ENCODE data around the gene ZBTB7A.

Gene ZBTB7A

DNA sequence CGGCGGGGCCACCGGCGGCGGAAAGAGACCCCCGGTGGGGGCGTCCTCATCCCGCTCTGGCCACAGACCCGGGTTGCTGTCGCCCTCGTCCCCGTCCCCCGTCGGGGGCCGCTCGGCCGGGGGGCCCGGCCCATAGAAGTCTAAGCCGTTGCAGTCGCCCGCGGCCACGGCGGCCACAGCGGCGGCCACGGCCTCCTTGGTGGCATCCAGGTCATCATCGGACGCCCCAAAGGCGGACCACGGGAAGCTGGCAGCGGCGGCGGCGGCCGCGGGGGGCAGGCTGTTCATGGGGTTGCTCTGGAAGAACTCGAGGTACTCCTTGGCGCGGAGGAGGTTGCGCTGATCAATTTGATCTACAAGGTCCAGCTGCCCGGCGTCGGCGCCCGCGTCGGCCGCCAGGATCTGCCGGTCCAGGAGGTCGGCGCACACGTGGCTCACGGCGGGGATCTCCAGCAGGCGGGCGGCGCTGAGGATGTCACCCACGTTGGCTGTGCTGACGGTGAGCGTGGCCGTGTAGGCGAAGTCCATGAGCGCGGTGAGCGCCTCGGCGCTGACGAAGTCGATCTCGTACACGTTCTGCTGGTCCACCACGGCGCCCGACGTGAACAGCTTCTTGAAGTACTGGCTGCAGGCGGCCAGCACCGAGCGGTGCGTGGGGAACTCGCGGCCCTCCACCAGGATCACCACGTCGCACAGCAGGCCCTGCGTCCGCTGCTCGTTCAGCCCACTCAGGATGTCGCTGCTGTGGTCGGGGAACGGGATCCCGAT, 12.1 kb downstream of the ZBTB7A start:
- DNase-seq (ENCODE audit: low spot score) = no peak

DNA sequence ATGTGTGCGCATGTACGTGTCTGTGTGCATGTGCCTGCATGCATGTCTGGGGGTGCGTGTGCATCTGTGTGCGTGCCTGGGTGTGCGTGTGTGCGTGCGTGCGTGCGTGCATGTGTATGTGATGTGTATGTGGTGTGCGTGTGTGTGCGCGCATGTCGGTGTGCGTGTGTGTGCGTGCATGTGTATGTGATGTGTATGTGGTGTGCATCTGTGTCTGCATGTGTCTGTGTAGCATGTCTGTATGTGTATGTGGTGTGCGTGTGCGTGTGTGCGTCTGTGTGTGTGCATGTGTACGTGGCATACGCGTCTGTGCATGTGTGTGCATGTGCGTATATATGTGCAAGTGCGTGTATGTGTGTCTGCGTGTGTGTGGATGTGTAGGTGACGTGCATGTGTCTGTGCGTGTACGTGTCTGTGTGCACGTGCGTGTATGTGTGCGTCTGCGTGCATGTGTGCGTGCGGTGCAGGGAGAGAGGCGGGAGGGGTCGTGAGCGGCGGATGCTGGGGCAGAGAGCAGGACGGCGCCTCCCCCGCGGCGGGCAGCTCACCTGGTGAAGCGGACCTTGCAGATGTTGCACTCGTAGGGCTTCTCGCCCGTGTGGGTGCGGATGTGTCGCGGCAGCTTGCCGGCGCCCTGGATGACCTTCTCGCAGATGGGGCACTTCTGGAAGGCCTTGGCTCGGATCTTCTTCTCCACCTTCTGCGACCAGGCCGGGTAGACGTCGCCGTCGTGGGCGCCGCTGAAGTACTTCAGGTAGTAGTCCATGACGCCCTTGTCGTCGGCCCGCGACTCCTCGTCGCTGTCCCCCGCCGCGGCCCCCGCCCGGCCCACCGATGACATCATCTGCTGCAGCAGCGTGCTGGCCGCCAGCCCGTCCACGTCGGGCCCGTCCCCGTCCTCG, 13.0 kb downstream of the ZBTB7A start:
- DNase-seq (ENCODE audit: low spot score) = no peak

DNA sequence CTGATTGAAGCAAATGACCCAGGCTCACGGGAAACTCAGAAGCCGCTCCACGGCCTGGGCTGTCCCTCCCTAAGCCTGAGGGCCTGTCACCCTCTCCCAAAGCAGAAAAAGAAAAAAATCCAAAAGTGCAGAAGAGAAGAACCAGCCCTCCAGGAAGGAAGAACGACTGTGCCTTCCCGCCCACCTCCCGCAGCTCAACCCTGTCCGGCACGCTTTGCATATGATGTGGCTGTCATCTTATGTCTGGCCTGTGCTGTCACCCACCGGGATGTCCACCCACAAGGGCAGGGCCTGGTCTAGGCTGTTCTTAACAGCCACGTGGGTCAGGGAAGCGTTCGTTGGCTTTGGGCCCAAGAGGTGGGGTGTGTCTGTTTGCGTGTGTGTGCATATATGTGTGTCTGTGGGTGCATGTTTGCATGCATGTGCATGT, 13.7 kb downstream of the ZBTB7A start:
- DNase-seq (ENCODE audit: low spot score) = no peak

DNA sequence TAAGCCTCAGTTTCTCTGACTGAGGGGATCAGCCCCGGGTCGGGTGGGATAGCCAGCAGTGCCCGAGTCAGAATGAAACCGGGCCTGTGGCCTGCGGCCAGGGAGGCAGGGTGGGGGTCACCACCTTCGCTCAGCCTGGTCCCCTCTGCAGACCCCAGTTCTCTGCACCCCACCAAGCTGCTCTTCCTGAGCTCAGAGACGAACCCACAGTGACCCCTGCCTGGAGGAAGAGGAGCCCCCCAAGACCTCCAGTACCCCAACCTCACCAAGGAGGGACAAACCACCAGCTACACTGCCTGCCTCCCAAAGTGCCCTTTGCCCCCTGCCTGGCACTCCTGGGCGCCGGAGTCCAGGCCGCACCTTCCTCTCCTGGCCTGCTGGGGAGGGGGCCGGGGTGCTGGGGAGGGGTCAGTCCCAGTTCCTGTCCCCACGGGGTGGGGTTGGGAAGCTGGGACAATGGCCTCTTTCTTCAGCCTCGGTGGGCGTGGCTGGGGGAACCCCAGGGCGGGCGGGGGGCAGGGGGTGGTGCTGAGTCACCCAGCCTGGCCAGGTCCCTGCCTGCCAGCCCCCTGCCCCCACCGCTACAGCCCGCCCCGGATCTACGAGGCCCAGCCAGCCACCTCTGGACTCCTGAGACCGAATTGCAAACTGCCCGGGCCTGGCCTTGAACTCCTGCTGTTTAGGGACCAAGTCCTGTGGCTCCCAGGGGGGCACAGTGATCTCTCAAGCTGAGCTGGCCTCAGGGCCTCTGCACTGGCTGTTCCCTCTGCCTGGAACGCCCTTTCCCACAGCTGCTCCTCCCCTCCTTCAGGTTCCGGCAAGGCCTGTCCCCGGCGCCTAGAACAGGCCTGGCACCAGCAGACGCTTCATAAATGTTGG, 14.3 kb downstream of the ZBTB7A start:
- no peak for DNase-seq (ENCODE audit: low spot score)

DNA sequence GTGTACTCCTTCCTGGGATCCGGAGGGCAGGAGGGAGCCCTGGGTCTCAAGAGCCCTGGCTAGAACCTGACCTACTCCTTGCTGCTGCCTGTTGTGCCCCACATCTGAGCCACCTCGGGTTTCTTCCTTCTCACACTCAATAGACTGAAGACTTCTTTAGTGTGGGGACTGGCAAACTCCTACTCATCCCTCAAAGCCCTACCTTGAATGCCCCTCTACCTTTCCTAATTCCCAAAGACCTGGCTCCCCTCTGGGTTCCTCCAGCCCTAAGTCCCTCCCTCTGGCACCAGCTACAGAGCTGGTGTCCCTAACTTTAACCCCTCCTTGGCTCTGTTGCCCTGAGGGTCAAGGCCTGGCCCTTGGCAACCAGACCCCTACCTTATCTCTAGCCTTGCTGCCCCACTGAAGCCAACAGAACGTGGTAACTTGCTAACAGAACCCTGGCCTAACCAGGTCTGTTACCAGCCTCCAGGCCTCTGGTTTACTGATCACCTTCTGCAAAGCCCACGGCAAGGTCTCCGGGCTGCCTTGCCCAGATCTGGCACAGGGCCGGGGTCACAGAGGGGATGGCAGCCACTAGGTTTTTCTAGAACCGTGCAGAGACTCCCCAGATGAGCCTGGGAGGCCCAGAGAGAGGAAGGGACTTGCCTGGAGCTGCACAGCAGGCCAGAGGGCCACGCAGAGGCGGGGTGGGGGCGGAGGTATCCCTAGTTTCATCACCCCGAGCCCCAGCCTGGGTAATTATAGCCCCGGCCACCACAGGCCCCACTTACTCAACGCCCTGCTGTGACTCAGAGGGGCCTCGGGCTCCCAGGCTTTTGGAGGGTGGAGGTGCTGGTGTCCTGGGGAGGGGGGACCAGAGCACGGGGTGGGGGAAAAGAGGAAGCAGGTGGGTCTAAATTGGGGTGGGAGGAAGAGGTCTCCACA, 15.3 kb downstream of the ZBTB7A start:
- no peak for DNase-seq (ENCODE audit: low spot score)

DNA sequence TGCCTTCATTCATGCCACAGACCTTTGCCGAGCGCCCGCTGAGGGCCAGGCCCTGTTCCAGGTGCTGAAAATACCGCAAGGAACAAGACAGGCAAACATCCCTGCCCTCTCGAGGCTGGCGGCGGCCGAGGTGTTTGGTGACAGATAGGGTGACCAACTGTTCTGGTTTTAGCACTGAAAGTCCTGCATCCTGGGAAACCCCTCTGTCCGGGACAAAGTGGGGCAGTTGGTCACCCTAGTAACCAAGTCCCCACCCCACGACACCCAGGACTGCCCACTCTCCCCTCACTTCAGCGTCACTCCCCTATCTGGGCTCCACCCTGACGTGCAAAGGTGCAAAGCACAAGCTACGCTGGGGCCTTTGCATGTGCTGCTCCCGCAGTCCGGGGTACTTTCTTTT, 17.3 kb downstream of the ZBTB7A start:
- DNase-seq (ENCODE audit: low spot score) = no peak

DNA sequence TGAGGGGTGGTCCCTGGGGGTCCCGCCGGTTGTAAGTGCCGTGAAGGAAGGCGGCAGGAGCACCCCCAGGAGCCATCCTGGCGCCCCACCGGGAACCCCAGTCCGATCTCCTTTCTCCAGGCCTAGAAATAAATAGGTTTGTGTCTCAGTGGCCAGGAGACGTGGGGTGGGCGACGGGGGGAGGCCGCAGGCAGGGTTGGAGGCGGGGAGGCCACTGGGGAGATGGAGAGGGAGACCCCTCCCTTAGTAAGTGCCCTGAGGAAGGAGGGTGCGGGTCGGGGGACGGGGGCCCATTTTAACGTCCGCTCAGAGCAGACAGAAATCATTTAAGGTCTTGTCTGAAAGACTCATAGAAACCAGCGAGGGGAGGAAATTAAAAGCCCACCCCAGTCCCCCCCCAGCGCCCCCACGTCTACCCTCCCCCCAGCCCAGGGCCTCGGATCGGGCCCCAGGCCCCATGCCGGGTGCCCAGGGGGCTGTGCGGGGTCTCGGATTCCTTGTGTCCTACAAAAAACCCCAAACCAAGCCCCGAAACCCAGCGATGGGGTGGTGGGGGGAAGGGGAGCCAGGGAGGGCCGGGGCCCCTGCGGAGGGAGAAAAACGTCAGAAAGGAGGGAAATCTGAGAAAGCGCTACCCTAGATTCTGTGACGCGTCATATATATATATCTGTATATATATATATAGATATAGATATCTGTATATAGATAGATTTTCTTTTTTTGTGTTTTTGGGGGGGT, 19.6 kb downstream of the ZBTB7A start:
- DNase-seq (ENCODE audit: low spot score) = no peak

DNA sequence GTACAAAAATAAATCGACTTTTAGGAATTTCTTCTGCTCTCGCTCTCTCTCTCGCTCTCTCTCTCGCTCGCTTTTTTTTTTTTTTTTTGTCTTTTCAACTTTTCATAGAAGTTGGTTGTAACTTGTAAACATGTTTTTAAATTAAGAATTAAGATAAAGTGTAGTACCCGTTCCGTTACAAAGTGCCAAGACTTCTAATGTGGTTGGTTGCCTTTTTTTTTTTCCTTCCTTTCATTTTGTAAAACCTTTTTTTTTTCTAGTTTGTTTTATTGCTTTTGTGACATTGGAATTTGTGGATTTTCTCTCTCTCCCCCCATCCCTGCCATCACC, 20.4 kb downstream of the ZBTB7A start:
- no peak for DNase-seq (ENCODE audit: low spot score)

DNA sequence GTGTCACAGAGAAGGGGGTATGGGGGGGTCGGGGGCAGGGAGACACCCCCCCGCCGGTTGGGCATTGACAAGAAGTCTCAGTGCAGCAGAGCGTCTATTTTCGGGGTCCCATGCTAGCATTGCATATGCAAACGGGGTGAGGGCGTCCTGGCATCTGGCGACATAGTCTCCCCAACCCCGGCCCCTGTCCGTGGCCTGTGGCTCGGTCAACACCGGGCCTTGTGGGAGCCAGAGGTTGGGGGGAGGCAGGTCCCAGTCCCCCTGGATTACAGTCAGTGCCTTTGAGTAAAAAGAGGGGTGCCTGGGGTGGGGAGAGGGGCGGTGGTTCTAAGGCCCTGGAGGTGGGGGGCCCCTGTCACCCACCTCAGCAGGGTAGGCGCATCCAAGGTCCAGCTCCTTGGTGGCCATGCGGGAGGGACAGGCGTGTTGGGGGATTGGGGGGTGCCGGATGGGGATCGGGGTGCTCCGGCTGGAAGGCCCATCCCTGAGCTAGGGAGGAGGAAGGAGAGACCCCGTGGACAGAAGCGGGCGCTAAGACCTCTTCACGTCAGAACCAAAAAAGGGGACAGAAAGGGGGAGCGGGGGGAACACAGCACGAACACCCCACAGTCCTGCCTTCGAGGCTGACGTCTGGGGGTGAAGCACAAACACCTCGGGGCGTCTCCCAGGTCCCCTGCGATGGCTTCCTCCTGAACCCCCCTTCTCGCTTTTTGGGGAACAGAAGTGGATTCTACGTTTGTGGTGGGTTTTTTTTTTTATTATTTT, 20.9 kb downstream of the ZBTB7A start:
- no peak for DNase-seq (ENCODE audit: low spot score)

DNA sequence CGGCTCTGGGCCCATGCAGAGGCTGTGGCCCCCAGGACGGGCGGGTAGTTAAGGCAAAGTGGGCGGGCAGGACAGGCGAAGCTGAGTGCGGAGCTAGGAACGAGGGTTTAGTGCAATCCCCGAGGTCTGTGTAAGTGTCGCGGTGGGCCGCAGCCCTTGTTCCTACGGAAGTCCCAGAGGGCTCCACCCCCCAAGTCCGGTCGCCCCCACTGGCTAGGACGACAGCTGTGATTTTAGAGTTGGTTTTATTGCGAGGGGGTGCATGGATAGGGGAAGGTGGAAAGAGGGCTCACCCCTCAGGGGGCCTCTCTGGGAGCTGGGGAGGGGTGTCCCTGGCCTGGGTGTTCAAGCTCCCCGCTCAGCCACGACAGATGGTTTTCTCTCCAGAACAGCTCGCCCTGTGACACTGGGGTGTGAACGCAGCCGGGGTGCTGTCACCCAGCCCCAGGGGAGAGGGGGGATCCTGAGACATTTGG, 21.7 kb downstream of the ZBTB7A start:
- no peak for DNase-seq (ENCODE audit: low spot score)

DNA sequence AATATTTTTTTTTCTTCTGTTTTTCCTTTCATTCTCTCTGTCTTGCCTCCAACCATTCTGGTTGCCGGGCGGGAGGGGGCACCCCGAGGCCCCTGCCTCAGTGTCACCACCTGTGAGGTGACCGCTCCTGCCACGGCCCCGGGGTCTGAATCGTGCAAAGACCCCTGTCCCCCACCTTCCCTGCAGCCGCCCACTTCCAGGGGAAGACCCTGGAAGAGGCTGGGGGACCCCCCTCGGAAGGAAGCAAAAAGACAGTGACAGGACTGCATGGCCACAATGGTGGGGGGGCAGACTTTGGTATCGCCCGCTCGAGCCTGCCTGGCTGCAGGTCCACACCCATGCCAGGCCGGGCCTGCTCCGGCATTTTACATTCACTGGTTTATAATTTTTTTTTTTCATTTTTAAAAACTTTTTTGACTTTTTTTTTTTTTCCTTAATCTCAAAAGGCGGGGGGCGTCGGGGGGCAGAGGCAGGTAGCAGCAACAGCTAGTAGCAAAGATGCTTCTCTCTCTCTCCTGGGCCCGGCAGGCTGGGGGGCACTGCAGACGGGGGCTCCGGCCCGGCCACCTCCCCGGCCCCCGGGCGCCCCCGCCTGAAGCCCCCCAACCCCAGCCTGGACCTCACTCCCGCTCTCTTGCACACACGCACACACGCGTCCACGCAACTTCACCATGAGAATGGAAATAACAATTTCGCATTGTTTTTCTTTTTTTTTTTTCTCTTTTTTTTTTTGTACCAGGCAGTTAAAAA, 22.6 kb downstream of the ZBTB7A start:
- DNase-seq (ENCODE audit: low spot score) = no peak

DNA sequence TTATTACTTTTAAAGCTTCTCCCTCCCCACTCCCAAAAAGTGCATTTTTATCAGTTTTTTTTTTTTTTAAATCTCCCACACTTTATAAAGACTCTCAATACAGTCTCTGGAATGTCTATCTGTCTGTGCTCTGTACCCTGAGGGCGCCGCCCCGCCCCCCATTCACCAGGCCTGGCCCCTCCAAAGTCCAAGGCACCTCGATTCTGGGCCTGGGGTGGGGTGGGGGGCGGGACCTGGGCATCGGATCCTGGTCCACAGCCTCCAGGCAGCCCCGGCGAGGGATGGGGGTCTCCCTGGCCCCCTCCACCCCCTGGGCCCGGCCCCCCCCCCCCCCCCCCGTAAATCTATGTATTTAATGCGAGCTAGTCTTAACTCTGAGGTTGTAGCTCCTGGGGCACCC, 23.3 kb downstream of the ZBTB7A start:
- DNase-seq (ENCODE audit: low spot score) = no peak

DNA sequence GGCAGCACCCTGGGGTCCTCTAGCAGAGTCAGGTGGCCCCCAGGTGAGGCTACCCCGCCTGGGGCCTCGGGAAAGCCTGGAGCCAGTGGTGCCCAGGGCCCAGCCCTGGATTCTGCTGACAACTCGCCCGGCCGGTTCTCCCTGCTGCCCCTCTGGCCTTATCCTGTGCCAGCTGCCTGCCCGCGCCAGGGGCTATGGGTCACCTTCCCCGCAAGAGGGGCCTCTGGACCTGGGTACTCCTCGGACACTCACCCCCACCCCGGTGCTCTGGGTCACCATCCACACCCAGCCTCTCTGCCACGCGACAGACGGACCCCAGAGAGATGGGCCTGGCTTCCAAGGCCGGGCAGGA, 24.0 kb downstream of the ZBTB7A start:
- no peak for DNase-seq (ENCODE audit: low spot score)

DNA sequence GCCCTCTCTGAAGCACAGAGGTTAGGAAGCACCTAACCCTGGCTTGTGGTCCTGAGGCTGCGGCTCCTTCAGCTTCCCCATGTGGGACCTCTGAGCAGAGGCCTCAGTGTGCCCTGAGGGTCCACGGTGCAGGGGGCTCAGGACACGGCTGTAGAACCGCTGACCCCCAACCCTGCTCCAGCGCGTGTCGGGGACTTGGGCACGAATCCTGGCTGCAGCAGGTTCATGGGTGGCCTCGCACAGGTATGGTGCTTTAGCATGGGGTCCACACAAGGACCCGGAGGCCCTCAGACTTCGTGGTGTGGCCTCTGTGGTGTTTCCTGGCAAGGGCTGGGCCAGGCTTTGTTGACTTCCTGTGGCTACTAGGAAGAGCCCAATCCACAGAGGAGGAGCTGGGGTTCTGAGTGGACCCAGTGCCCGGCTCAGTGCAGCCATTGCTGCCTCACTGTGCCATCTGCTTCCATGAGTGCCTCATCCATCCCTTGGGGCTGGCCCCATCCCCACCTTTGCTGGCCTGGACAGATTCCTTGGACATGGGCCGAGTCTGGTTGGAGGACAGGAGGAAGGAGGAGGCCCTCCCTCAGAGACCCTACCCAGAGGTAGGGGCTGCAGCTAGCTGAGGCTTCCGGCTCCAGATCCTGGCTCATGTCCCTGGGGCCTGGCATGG, 24.5 kb downstream of the ZBTB7A start:
- no peak for DNase-seq (ENCODE audit: low spot score)

DNA sequence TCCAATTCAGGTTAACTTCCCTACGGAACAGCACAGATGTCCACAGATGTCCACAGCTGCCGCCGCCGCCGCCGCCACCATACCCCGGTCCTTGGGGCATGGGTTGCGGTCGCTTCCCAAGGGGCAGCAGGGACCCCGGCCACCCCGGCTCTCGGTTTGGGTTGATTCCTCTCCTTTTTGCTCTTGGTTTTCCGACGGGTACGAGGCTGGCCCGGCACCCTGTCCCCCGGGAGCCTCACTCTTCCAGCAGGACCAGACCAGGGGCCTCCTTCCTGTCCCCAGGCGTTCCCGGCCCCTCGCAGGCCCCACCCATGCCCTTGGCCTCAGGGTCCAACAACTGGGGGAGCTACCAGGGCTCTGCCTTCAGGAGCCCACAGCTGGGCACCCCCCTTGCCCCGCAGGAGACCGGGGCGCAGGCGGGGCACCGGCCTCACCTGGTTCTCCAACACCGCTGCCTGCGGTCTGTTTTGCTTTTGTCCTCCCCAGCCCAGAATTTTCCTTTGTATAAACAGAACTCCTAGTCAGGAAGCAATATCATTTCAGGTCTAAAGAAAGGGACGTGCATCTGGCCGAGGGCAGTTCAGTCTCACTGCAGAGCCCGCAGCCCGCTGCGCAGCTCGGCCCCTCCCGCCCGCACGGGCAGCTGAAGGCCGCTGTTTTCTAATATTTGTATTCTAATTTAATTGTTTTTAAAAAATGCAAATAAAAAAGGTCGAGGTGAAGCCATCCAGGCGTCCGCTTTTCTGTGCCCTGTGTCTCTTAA, 27.9 kb downstream of the ZBTB7A start:
- no peak for DNase-seq (ENCODE audit: low spot score)

DNA sequence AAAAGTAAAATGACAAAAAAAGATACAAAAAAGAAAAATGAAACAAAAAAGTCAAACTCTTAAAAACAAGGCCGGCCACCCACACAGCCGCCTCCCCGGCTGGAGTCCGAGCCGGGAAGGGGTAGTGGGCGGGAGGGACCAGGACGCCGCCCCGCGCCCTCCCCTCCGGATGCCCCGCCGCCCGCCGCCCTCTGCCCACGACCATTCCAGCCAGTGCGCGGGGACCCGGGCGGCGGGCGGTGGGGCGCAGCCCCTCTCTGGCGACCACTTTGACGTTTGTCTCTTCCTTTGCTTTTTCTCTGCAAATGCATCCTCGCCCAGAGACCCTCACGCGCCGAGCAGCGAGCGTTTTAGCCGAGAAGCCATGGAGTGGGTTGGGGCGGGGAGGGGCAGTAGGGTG, 28.6 kb downstream of the ZBTB7A start:
- DNase-seq (ENCODE audit: low spot score) = no peak

DNA sequence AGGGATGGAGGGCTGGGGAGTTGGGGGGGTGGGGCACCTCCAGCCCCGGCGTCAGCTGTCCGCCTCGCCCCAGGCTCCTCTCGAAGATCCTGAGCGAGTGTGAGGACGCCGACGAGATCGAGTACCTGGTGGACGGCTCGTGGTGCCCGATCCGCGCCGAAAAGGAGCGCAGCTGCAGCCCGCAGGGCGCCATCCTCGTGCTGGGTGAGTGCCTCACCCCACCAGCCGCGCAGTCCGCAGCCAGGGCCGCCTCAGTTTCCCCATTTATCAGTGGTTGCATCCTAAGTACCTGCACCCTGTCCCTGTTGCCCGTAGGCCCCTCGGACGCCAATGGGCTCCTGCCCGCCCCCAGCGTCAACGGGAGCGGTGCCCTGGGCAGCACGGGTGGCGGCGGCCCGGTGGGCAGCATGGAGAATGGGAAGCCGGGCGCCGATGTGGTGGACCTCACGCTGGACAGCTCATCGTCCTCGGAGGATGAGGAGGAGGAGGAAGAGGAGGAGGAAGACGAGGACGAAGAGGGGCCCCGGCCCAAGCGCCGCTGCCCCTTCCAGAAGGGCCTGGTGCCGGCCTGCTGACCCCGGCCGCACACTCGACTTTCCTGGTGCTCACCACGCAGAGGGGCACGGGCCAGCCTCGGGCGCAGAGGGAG, 29.3 kb downstream of the ZBTB7A start:
- no peak for DNase-seq (ENCODE audit: low spot score)

All from CD4-positive, alpha-beta T cell treated with Interleukin-6 at 100 ng/mL for 8 hours (primary cell).